H1 (cell line): ENCODE measurements around the gene GRID2. TPM values are rescaled to one million over a fixed set of nuclear protein-coding genes. Genes with fewer than 3 reads are reported as not detected.

ENCODE experiments used
- CTCF ChIA-PET: fragments of 300-600 bp; sonication (Branson Sonifier 250); formaldehyde crosslinking; loops from one replicate; lab custom pipeline; 2021; ENCODE audit not compliant: partially characterized antibody; lab: Charles Lee
- POLR2A ChIA-PET: fragments of 300-600 bp; sonication (Branson Sonifier 250); formaldehyde crosslinking; loops from one replicate; lab custom pipeline; 2021; ENCODE audit warnings: inconsistent platforms; ENCODE audit not compliant: partially characterized antibody; lab: Charles Lee
- DNase-seq, 2 experiments: peaks; one replicate each; pipeline versions ENCODE4 v3.0.0 to v3.0.0-alpha.2; 2010 to 2022; ENCODE audit warnings: low spot score in 2 of 2, low read depth in 1 of 2, mixed read lengths in 1 of 2
- FAIRE-seq: peaks from 2 replicates; lab custom pipeline; 2011; peaks lifted over from hg19 to GRCh38; lab: Jason Lieb, UNC
- H2AFZ ChIP-seq: 2 replicates; pipeline ENCODE4 v1.8.1; 2012; ENCODE audit warnings: low read length, inconsistent platforms
- H2AK5ac ChIP-seq: 2 replicates; pipeline ENCODE4 v1.6.1; 2013; ENCODE audit warnings: low read depth, low read length
- H2BK120ac ChIP-seq: replicated peaks from 2 replicates; pipeline ENCODE3; 2013; ENCODE audit warnings: low read depth, low read length, inconsistent platforms
- H2BK12ac ChIP-seq: 2 replicates; pipeline ENCODE4 v1.6.1; 2013; ENCODE audit warnings: low read depth, low read length
- H2BK15ac ChIP-seq: 2 replicates; pipeline ENCODE4 v1.6.1; 2013; ENCODE audit warnings: low read length
- H2BK20ac ChIP-seq: 2 replicates; pipeline ENCODE4 v1.6.1; 2013; ENCODE audit warnings: low read length
- H2BK5ac ChIP-seq: 2 replicates; pipeline ENCODE4 v1.6.1; 2013; ENCODE audit warnings: low read depth, low read length
- H3K14ac ChIP-seq: 2 replicates; pipeline ENCODE4 v1.6.1; 2013; ENCODE audit warnings: inconsistent platforms; ENCODE audit not compliant: insufficient read length
- H3K18ac ChIP-seq: 2 replicates; pipeline ENCODE4 v1.6.1; 2013; ENCODE audit warnings: low read length; ENCODE audit errors: extremely low read depth
- H3K23ac ChIP-seq: 2 replicates; pipeline ENCODE4 v1.6.1; 2013; ENCODE audit warnings: inconsistent platforms; ENCODE audit not compliant: insufficient read length
- H3K23me2 ChIP-seq: 2 replicates; pipeline ENCODE4 v1.6.1; 2013; ENCODE audit warnings: low read depth, low read length
- H3K27ac ChIP-seq: 2 replicates; pipeline ENCODE4 v1.6.1; 2011; ENCODE audit warnings: low read depth, low read length, inconsistent platforms
- H3K27me3 ChIP-seq, 4 experiments: replicated peaks in 1 of 4; 1 replicate in 1 of 4; 2 replicates in 3 of 4; pipeline versions ENCODE4 v1.6.1 to v1.8.1; 2011 to 2013; ENCODE audit warnings: low read length in 3 of 4, mild to moderate bottlenecking in 3 of 4, inconsistent platforms in 2 of 4, mixed read lengths in 2 of 4, moderate library complexity in 1 of 4; ENCODE audit not compliant: control insufficient read depth in 3 of 4, insufficient read depth in 3 of 4; ENCODE audit errors: extremely low read depth in 1 of 4
- H3K36me3 ChIP-seq, 4 experiments: 2 replicates each; pipeline versions ENCODE4 v1.6.1 to v1.8.1; 2011 to 2013; ENCODE audit warnings: mild to moderate bottlenecking in 4 of 4, low read length in 3 of 4, moderate library complexity in 2 of 4, control low read depth in 1 of 4, inconsistent platforms in 1 of 4; ENCODE audit not compliant: insufficient read depth in 4 of 4, control insufficient read depth in 2 of 4
- H3K4ac ChIP-seq: replicated peaks from 2 replicates; pipeline ENCODE3; 2013; ENCODE audit warnings: low read length, low read depth, mixed read lengths, inconsistent platforms; ENCODE audit not compliant: insufficient read length
- H3K4me1 ChIP-seq, 4 experiments: replicated peaks in 1 of 4; 1 replicate in 1 of 4; 2 replicates in 3 of 4; pipeline versions ENCODE4 v1.6.1 to v1.8.1; 2011 to 2013; ENCODE audit warnings: low read length in 3 of 4, inconsistent platforms in 2 of 4, mixed read lengths in 1 of 4; ENCODE audit not compliant: insufficient read depth in 4 of 4, control insufficient read depth in 3 of 4
- H3K4me2 ChIP-seq, 2 experiments: 2 replicates each; pipeline versions ENCODE4 v1.6.1 to v1.8.1; 2011 to 2013; ENCODE audit warnings: low read depth in 2 of 2, low read length in 2 of 2, control low read depth in 1 of 2, inconsistent platforms in 1 of 2, mild to moderate bottlenecking in 1 of 2; ENCODE audit not compliant: insufficient read depth in 1 of 2
- H3K4me3 ChIP-seq, 4 experiments: fragments of 200-600, 300-600 bp in 1 of 4; sonication (generic), shearing (Covaris generic), sonication (Bioruptor Twin) in 1 of 4; 2 replicates each; pipeline versions ENCODE4 v1.5.1 to v1.8.1; 2011 to 2016; ENCODE audit warnings: low read length in 4 of 4, low read depth in 3 of 4, control low read depth in 2 of 4, inconsistent platforms in 2 of 4, mild to moderate bottlenecking in 2 of 4, mixed read lengths in 1 of 4, moderate library complexity in 1 of 4; ENCODE audit not compliant: insufficient read depth in 2 of 4; ENCODE audit errors: extremely low read depth in 1 of 4
- H3K56ac ChIP-seq: replicated peaks from 2 replicates; pipeline ENCODE3; 2013; ENCODE audit warnings: low read depth, mild to moderate bottlenecking, mixed read lengths, low read length, inconsistent platforms; ENCODE audit not compliant: insufficient read length
- H3K79me1 ChIP-seq: 2 replicates; pipeline ENCODE4 v1.6.1; 2013; ENCODE audit warnings: low read depth, low read length, control low read depth
- H3K79me2 ChIP-seq, 2 experiments: 2 replicates each; pipeline versions ENCODE4 v1.6.1 to v1.8.1; 2012 to 2013; ENCODE audit warnings: low read length in 2 of 2, mild to moderate bottlenecking in 2 of 2, inconsistent platforms in 1 of 2; ENCODE audit not compliant: insufficient read depth in 2 of 2, control insufficient read depth in 1 of 2
- H3K9ac ChIP-seq, 4 experiments: replicated peaks in 1 of 4; 1 replicate in 1 of 4; 2 replicates in 3 of 4; pipeline versions ENCODE4 v1.6.1 to v1.8.1; 2011 to 2013; ENCODE audit warnings: low read depth in 3 of 4, low read length in 3 of 4, control low read depth in 2 of 4, mild to moderate bottlenecking in 2 of 4, moderate library complexity in 2 of 4, inconsistent platforms in 1 of 4; ENCODE audit errors: extremely low read depth in 1 of 4
- H3K9me3 ChIP-seq, 2 experiments: 2 replicates each; pipeline versions ENCODE4 v1.6.1 to v1.8.1; 2012 to 2013; ENCODE audit warnings: mild to moderate bottlenecking in 2 of 2, moderate library complexity in 2 of 2, control low read depth in 1 of 2, inconsistent platforms in 1 of 2, low read depth in 1 of 2, low read length in 1 of 2, mixed read lengths in 1 of 2; ENCODE audit not compliant: insufficient read depth in 2 of 2
- H4K20me1 ChIP-seq, 2 experiments: replicated peaks in 1 of 2; 2 replicates each; pipeline versions ENCODE3 to v1.8.1; 2011 to 2013; ENCODE audit warnings: inconsistent platforms in 2 of 2, low read length in 2 of 2, mild to moderate bottlenecking in 1 of 2; ENCODE audit not compliant: insufficient read depth in 2 of 2, control insufficient read depth in 1 of 2
- H4K5ac ChIP-seq: 2 replicates; pipeline ENCODE4 v1.6.1; 2013; ENCODE audit warnings: low read length, low read depth, mixed read lengths, inconsistent platforms; ENCODE audit not compliant: insufficient read length
- H4K8ac ChIP-seq: 2 replicates; pipeline ENCODE4 v1.8.0; 2013; ENCODE audit warnings: mild to moderate bottlenecking, moderate library complexity, low read length, inconsistent platforms; ENCODE audit not compliant: insufficient read depth; ENCODE audit errors: extremely low read depth
- H4K91ac ChIP-seq: replicated peaks from 2 replicates; pipeline ENCODE3; 2013; ENCODE audit warnings: low read length, mixed read lengths, inconsistent platforms; ENCODE audit not compliant: insufficient read length
- ATF2 ChIP-seq: IDR thresholded peaks from 2 replicates; pipeline ENCODE4 v1.6.1; 2012; ENCODE audit warnings: low read length, inconsistent platforms
- CHD1 ChIP-seq: IDR thresholded peaks from 2 replicates; pipeline ENCODE4 v1.6.1; 2012; ENCODE audit warnings: low read depth, low read length, improper control_type of control experiment
- CREB1 ChIP-seq: IDR thresholded peaks from 2 replicates; pipeline ENCODE4 v1.6.1; 2012; ENCODE audit warnings: inconsistent platforms
- EP300 ChIP-seq, 2 experiments: IDR thresholded peaks; 1 replicate in 1 of 2; 2 replicates in 1 of 2; pipeline ENCODE4 v1.6.1; 2011 to 2012; ENCODE audit warnings: low read depth in 2 of 2, low read length in 2 of 2, mild to moderate bottlenecking in 2 of 2, borderline replicate concordance in 1 of 2, inconsistent platforms in 1 of 2, moderate library complexity in 1 of 2
- KDM1A ChIP-seq: fragments of 200-600, 300-600 bp; sonication (generic); IDR thresholded peaks from 2 replicates; pipeline ENCODE4 v1.7.1; 2016; ENCODE audit warnings: mild to moderate bottlenecking, low read length, borderline replicate concordance
- POLR2A ChIP-seq, 2 experiments: IDR thresholded peaks; 1 replicate in 1 of 2; 2 replicates in 1 of 2; pipeline ENCODE4 v1.6.1; 2011; ENCODE audit warnings: low read depth in 2 of 2, low read length in 2 of 2, mild to moderate bottlenecking in 2 of 2; ENCODE audit errors: control extremely low read depth in 1 of 2
- RAD21 ChIP-seq, 2 experiments: IDR thresholded peaks in 1 of 2; conservative IDR thresholded peaks in 1 of 2; 2 replicates each; pipeline ENCODE4 v1.6.1; 2011; ENCODE audit warnings: low read depth in 2 of 2, low read length in 2 of 2, improper control_type of control experiment in 1 of 2, inconsistent platforms in 1 of 2, mild to moderate bottlenecking in 1 of 2, moderate library complexity in 1 of 2
- RBBP5 ChIP-seq: IDR thresholded peaks from 2 replicates; pipeline ENCODE4 v1.7.1; 2012; ENCODE audit warnings: low read depth, mild to moderate bottlenecking, inconsistent platforms, low read length, moderate library complexity, borderline replicate concordance
- SAP30 ChIP-seq: fragments of 300-600 bp; sonication (generic); IDR thresholded peaks from 2 replicates; pipeline ENCODE4 v1.7.1; 2012; ENCODE audit warnings: low read length, moderate library complexity, mild to moderate bottlenecking, inconsistent platforms; ENCODE audit not compliant: insufficient read depth, insufficient replicate concordance
- SP1 ChIP-seq: IDR thresholded peaks from 2 replicates; pipeline ENCODE4 v1.6.1; 2011; ENCODE audit warnings: low read depth, low read length
- SP2 ChIP-seq: IDR thresholded peaks from 2 replicates; pipeline ENCODE4 v1.6.1; 2012; ENCODE audit warnings: mild to moderate bottlenecking, low read length, inconsistent platforms
- SP4 ChIP-seq: IDR thresholded peaks from 2 replicates; pipeline ENCODE4 v1.6.1; 2012; ENCODE audit warnings: low read length, inconsistent platforms
- SRF ChIP-seq: IDR thresholded peaks from 2 replicates; pipeline ENCODE4 v1.6.1; 2011; ENCODE audit warnings: mild to moderate bottlenecking, low read depth, low read length, moderate library complexity
- TBP ChIP-seq: IDR thresholded peaks from 2 replicates; pipeline ENCODE4 v1.6.1; 2011; ENCODE audit warnings: low read depth, low read length, improper control_type of control experiment
- WGBS, 2 experiments: shearing (Covaris generic) in 1 of 2; methylation state at CpG; one replicate each; pipeline versions ENCODE4 v1.1.6 to v1.1.7; 2013 to 2015; ENCODE audit warnings: low lambda C conversion rate in 2 of 2, mixed read lengths in 2 of 2, inconsistent platforms in 1 of 2, low coverage in 1 of 2, missing lambda C conversion rate in 1 of 2; ENCODE audit not compliant: insufficient replicate concordance in 2 of 2, insufficient coverage in 1 of 2, insufficient read length in 1 of 2; ENCODE audit errors: extremely low coverage in 1 of 2, missing lambda C conversion rate in 1 of 2; 5-methylcytosine and 5-hydroxymethylcytosine counted together
- polyA plus RNA-seq, 7 experiments: library from polyadenylated mRNA; depleted of rRNA in 3 of 7; stranded (reverse) in 5 of 7; unstranded in 2 of 7; fragments of >200 nt in 5 of 7; fragments of 200-250 nt in 2 of 7; gene quantifications; 1 replicate in 5 of 7; 2 replicates in 1 of 7; 4 replicates in 1 of 7; pipeline versions ENCODE4 v1.2.1 to v1.2.3, GENCODE V29; 2011 to 2013; ENCODE audit warnings: missing spikeins in 2 of 7, mixed read lengths in 2 of 7
- total RNA-seq: library from RNA; stranded (reverse); fragmentation: NEBNext Ultra II Directional; extraction: Animal tissue kit (Norgen Biotek cat#: 25700); gene quantifications from 2 replicates; pipeline ENCODE4 v1.2.1, GENCODE V29; 2021

The GRID2 gene
- total and polyA plus RNA-seq, 2 of the 8 experiments (the other 6 are each of a cell fraction or from before 2014, with no cell fraction given) = 31.1 to 81.9 TPM

GRCh38 chr4:93809773-93810172 is 1506.0 kb downstream of the GRID2 start:
- no peaks in the 10 kb centered on the region for H3K79me2 ChIP-seq
- no peak overlapping the region for H3K18ac ChIP-seq
- ChIA-PET CTCF (interaction anchor here (1.0 to 1.3 kb wide), 2 partner anchors 58 to 89 kb away, joined by 3 read pairs; no protein-coding TSS in a partner anchor), POLR2A (no interaction called here)
- no peak overlapping the region for H4K5ac ChIP-seq
- 96% methylated on average over 4 of the region's 4 CpGs; no CpG with 5 or more reads in 1 of the 2 experiments for WGBS, 2 experiments
- peaks cover 0 to 5% (median 2%) of the 10 kb centered on the region in 4 experiments; a peak in 2 of 7 replicates for H3K4me1 ChIP-seq
- no peak overlapping the region for H2BK20ac ChIP-seq
- H3K79me1 ChIP-seq = no peaks in the 10 kb centered on the region
- H3K36me3 ChIP-seq = no peaks in the 10 kb centered on the region
- no peak overlapping the region for H2AK5ac ChIP-seq
- no peak overlapping the region for H2BK12ac ChIP-seq
- no peaks in the 10 kb centered on the region for H3K23me2 ChIP-seq
- H3K4me3 ChIP-seq = no peak overlapping the region
- H3K4ac ChIP-seq = no peak overlapping the region
- FAIRE-seq = no peak
- H2BK5ac ChIP-seq = no peak overlapping the region
- DNase-seq = no peak
- H4K8ac ChIP-seq = no peak overlapping the region
- no peak overlapping the region for H2BK15ac ChIP-seq
- no peak overlapping the region for H2AFZ ChIP-seq
- no peak overlapping the region for H4K91ac ChIP-seq
- H3K4me2 ChIP-seq = no peak overlapping the region
- no peak overlapping the region for H3K23ac ChIP-seq
- H3K14ac ChIP-seq = no peak overlapping the region
- H3K9me3 ChIP-seq = no peaks in the 10 kb centered on the region
- no peaks in the 10 kb centered on the region for H4K20me1 ChIP-seq
- no peak overlapping the region for H3K56ac ChIP-seq
- no peaks in the 10 kb centered on the region for H3K27me3 ChIP-seq
- no peak overlapping the region for H2BK120ac ChIP-seq
- no peak overlapping the region for H3K9ac ChIP-seq
- no peak overlapping the region for H3K27ac ChIP-seq
- TF ChIP-seq POLR2A (IDR thresholded peaks at IDR 0.05; ENCODE audit: control extremely low read depth in 1 of 2, low read depth in 2 of 2, low read length in 2 of 2) (no peak), SRF (no peak), KDM1A (no peak), CREB1 (no peak), CHD1 (no peak), RBBP5 (no peak), SP1 (no peak), SAP30 (no peak), EP300 (IDR thresholded peaks at IDR 0.05; ENCODE audit: borderline replicate concordance in 1 of 2, low read depth in 2 of 2, low read length in 2 of 2) (no peak), SP2 (no peak), RAD21 (IDR thresholded peaks at IDR 0.05 in 1 of 2, conservative IDR thresholded peaks at IDR 0.05 in 1 of 2; ENCODE audit: low read depth in 2 of 2, low read length in 2 of 2) (no peak), TBP (no peak), SP4 (no peak), ATF2 (no peak)
